IPS-NIHi11 (cell line): Measurements from ENCODE around the gene PRKCH.
"Not testable (repeated sequence)": the region's sequence is repeated elsewhere in the genome, so short reads cannot be mapped to it uniquely, and the experiment has no call there.

Source experiments
- DNase-seq: peaks from one replicate; pipeline ENCODE4 v3.0.0; 2012; ENCODE audit warnings: mixed read lengths, low spot score

PRKCH gene

GRCh38 chr14:61460063-61460462, 138.7 kb downstream of the PRKCH start:
- DNase-seq: no peak

GRCh38 chr14:61460718-61461611, 139.6 kb downstream of the PRKCH start:
- no peak for DNase-seq

GRCh38 chr14:61461808-61462275, 140.5 kb downstream of the PRKCH start:
- DNase-seq: peak; percentile 87

- peak; percentile 26 for DNase-seq
Observed at GRCh38 chr14:61462566-61463193, 141.3 kb downstream of the PRKCH start.

- no peak for DNase-seq
Observed at GRCh38 chr14:61463664-61464285, 142.4 kb downstream of the PRKCH start.

- not testable (repeated sequence) for DNase-seq
Observed at GRCh38 chr14:61464539-61465320, 143.4 kb downstream of the PRKCH start.

- peak; percentile 68 for DNase-seq
Observed at GRCh38 chr14:61466249-61466904, 145.0 kb downstream of the PRKCH start.

GRCh38 chr14:61466905-61467280, 145.5 kb downstream of the PRKCH start:
- no peak for DNase-seq

- DNase-seq: no peak
Observed at GRCh38 chr14:61467296-61467695, 145.9 kb downstream of the PRKCH start.

- no peak for DNase-seq
Observed at GRCh38 chr14:61468063-61468825, 146.9 kb downstream of the PRKCH start.

- no peak for DNase-seq
Observed at GRCh38 chr14:61469781-61470180, 148.4 kb downstream of the PRKCH start.

- DNase-seq: peak; percentile 37
Observed at GRCh38 chr14:61470261-61470960, 149.0 kb downstream of the PRKCH start.

- no peak for DNase-seq
Observed at GRCh38 chr14:61470961-61471293, 149.5 kb downstream of the PRKCH start.

- DNase-seq: no peak
Observed at GRCh38 chr14:61471297-61472005, 150.1 kb downstream of the PRKCH start.

- DNase-seq: no peak
Observed at GRCh38 chr14:61472011-61472672, 150.8 kb downstream of the PRKCH start.

GRCh38 chr14:61472801-61473376, 151.5 kb downstream of the PRKCH start:
- DNase-seq: no peak

- DNase-seq: no peak
Observed at GRCh38 chr14:61474015-61474414, 152.6 kb downstream of the PRKCH start.

GRCh38 chr14:61474701-61475100, 153.3 kb downstream of the PRKCH start:
- no peak for DNase-seq

GRCh38 chr14:61475316-61475715, 153.9 kb downstream of the PRKCH start:
- peak; percentile 59 for DNase-seq
